Fibroblast of lung (primary cell): Measurements from ENCODE around the gene IQCB1.

Source experiments
- CTCF ChIP-seq, 2 donors: IDR thresholded peaks in 1 of 2; conservative IDR thresholded peaks in 1 of 2; 1 replicate in 1 of 2; 2 replicates in 1 of 2; pipeline ENCODE4 v1.5.1; 2011 to 2012; ENCODE audit warnings: low read length in 2 of 2, control low read depth in 1 of 2, inconsistent platforms in 1 of 2, low read depth in 1 of 2, mild to moderate bottlenecking in 1 of 2
- EZH2 ChIP-seq: IDR thresholded peaks from 2 replicates; pipeline ENCODE4 v1.5.1; 2012; ENCODE audit warnings: low read length, control low read depth, mild to moderate bottlenecking; ENCODE audit errors: missing control alignments

GRCh38 chr3:121739902-121740301, 95.0 kb downstream of the IQCB1 start:
- TF ChIP-seq CTCF (conservative IDR thresholded peaks at IDR 0.05 in 1 of 2, IDR thresholded peaks at IDR 0.05 in 1 of 2; ENCODE audit: low read depth in 1 of 2, low read length in 2 of 2) (no peak), EZH2 (no peak)
